Endothelial cell (in vitro differentiated cells): ENCODE results near the gene TSSK6. TPM values are rescaled to one million over a fixed set of nuclear protein-coding genes. Genes with fewer than 3 reads are reported as not detected.
A peak's percentile ranks its signal among the peaks of the same experiment; 100 is the strongest.

Experiments used
- DNase-seq: peaks from one replicate; pipeline ENCODE4 v3.0.0; 2021; ENCODE audit warnings: low spot score
- H3K27ac Mint-ChIP-seq: one replicate; pipeline ENCODE4 v1.8.0; 2021; ENCODE audit warnings: mixed read lengths, inconsistent platforms; ENCODE audit not compliant: unreplicated experiment
- H3K27me3 Mint-ChIP-seq: one replicate; pipeline ENCODE4 v1.8.0; 2021; ENCODE audit warnings: mild to moderate bottlenecking, moderate library complexity, mixed read lengths, inconsistent platforms; ENCODE audit not compliant: unreplicated experiment
- H3K36me3 Mint-ChIP-seq: one replicate; pipeline ENCODE4 v1.8.0; 2021; ENCODE audit warnings: mild to moderate bottlenecking, low read depth, mixed read lengths, inconsistent platforms; ENCODE audit not compliant: unreplicated experiment
- H3K4me1 Mint-ChIP-seq: one replicate; pipeline ENCODE4 v1.8.0; 2021; ENCODE audit warnings: mild to moderate bottlenecking, mixed read lengths, inconsistent platforms; ENCODE audit not compliant: unreplicated experiment
- H3K4me3 Mint-ChIP-seq: one replicate; pipeline ENCODE4 v1.8.0; 2021; ENCODE audit warnings: mild to moderate bottlenecking, mixed read lengths, inconsistent platforms; ENCODE audit not compliant: unreplicated experiment
- H3K9me3 Mint-ChIP-seq: one replicate; pipeline ENCODE4 v1.8.0; 2021; ENCODE audit warnings: mixed read lengths, inconsistent platforms; ENCODE audit not compliant: unreplicated experiment
- total RNA-seq: library from RNA; stranded (reverse); fragmentation: NEBNext Ultra II Directional; extraction: Animal tissue kit (Norgen Biotek cat#: 25700); gene quantifications from one replicate; pipeline ENCODE4 v1.2.1, GENCODE V29; 2021; ENCODE audit not compliant: unreplicated experiment
- TF ChIP-seq, protein P1 (sequence below): fragments of 200-600 bp; sonication (generic); IDR thresholded peaks from one replicate; pipeline ENCODE4 v1.5.0; 2021; ENCODE audit warnings: antibody characterized with exemption; ENCODE audit not compliant: unreplicated experiment

Gene TSSK6
- total RNA-seq, 1 donor from 2014 or later, result 2.7 TPM

DNA sequence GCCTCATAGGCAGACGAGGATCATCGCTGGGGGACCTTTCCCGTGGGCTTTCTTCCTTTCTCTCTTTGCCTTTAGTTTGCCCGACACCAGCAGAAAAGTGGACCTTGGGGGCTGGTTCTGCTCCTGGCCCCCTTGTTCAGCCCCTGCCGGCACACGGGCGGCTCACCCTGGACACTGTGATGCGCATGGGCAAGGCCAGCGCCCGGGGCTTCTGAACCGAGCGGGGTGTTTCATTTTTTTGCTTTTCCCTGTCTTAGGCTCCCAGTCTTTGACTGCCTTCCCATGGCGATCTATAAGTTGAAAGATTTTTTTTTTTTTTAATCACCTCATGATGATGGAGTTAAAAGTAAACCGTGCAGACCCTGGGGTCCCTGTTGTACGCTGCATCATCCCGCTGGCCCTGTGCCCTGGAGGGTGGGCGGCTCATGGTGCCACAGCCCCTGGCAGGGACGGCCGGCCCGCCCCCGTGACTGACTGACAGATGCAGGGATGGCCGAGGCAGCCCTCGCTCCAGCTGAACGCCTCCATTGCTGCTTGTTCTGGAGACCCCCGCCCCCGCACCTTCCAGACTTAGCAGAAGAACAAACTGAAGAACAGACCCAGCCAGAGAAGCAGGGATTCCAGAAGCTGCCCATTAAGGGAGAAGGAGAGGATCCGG is 9.6 kb downstream of the TSSK6 start:
- H3K4me1 Mint-ChIP-seq, result no peaks in the 10 kb centered on the region
- no peak overlapping the region for H3K27ac Mint-ChIP-seq
- peaks cover 17% of the 10 kb centered on the region for H3K27me3 Mint-ChIP-seq
- peaks cover 37% of the 10 kb centered on the region for H3K36me3 Mint-ChIP-seq
- no peak overlapping the region for H3K4me3 Mint-ChIP-seq
- DNase-seq, result no peak
- TF ChIP-seq, protein P1, sequence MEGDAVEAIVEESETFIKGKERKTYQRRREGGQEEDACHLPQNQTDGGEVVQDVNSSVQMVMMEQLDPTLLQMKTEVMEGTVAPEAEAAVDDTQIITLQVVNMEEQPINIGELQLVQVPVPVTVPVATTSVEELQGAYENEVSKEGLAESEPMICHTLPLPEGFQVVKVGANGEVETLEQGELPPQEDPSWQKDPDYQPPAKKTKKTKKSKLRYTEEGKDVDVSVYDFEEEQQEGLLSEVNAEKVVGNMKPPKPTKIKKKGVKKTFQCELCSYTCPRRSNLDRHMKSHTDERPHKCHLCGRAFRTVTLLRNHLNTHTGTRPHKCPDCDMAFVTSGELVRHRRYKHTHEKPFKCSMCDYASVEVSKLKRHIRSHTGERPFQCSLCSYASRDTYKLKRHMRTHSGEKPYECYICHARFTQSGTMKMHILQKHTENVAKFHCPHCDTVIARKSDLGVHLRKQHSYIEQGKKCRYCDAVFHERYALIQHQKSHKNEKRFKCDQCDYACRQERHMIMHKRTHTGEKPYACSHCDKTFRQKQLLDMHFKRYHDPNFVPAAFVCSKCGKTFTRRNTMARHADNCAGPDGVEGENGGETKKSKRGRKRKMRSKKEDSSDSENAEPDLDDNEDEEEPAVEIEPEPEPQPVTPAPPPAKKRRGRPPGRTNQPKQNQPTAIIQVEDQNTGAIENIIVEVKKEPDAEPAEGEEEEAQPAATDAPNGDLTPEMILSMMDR, result no peak
- H3K9me3 Mint-ChIP-seq, result no peaks in the 10 kb centered on the region

DNA sequence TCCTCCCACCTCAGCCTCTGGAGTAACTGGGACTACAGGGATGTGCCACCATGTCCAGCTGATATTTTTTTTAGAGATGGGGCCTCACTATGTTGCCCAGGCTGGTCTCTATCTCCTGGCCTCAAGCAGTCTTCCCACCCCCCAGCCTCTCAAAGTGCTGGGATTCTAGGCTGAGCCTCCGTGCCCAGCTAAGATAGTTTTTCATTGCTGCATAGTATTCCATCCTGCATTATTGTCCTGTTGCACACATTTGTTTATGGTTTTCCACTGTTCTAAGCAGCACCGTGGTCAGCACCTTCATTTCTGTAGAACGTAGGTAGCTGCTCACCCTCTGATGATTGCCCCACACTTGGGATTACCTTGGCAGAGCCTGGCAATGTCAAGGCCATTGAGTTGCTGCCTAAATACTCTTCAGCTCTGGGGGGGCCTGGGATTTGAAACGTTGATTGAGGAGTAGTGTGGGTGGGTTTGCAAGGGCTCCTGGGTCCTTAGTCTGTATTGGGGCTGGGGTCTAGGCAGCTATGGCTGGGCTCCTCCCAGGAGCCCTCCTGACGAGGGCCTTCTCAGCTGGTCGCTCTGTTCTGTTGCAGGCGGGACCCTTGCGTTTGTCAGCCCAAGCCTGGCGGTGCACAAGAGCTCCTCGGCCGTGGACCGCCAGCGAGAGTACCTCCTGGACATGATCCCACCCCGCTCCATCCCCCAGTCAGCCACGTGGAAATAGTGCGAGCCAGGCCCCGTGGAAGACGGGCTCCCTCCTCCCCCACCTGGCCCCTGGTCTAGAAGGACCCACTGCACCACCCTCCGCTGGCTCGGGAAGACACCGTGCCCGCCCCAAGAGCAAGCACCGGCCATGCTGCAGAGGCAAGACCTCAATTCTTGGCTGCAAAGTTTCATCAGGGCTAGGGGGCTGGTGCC is 10.3 kb downstream of the TSSK6 start:
- Mint-ChIP-seq H3K9me3 (no peaks in the 10 kb centered on the region), H3K27me3 (peaks cover 18% of the 10 kb centered on the region), H3K36me3 (peaks cover 37% of the 10 kb centered on the region), H3K4me3 (peak overlapping the region; percentile 15), H3K27ac (no peak overlapping the region), H3K4me1 (no peaks in the 10 kb centered on the region)
- no peak for DNase-seq
- TF ChIP-seq, protein P1, result no peak

DNA sequence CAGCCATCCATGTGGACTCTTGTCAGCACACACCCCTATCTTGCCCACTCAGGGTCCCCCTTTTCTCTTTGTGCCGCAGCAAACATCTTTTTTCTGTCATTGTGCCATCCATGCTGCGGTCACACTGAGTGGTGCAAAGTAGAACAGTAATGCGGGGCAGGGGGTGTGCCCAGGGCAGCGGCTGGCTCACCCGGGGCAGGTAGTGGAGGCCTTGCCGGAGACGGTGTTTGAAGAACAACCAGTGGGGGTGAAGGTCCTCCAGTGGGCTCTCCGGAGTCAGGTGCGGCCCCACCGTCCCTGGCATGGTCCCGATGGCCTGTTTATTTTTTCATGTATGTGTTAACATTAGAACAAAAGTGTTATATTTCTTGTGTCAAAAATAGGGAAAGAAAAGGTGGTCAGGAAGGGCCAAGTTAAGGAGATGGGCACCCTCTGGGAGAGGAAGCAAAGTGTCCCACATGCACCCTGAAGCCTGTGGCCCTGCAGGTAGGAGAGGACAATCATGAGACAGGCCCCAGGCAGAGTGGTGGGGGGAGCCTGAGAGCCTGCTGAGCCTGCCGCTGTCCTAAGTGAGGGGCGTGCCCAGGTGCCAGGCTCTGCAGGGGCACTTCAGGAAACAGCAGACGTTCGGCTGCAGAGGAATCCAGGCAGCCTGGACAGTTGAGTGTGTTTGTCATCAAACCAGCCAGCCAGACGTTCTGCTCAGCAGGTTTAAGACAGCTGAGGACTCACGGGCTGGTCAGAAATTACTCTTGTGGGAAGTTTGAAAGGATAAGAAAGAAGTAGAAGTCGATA is 12.3 kb downstream of the TSSK6 start:
- no peak for DNase-seq
- H3K4me3 Mint-ChIP-seq, result no peak overlapping the region
- TF ChIP-seq, protein P1, result no peak
- no peaks in the 10 kb centered on the region for H3K4me1 Mint-ChIP-seq
- peak overlapping the region; percentile 44 for H3K27ac Mint-ChIP-seq
- peaks cover 20% of the 10 kb centered on the region for H3K27me3 Mint-ChIP-seq
- no peaks in the 10 kb centered on the region for H3K9me3 Mint-ChIP-seq
- H3K36me3 Mint-ChIP-seq, result peaks cover 37% of the 10 kb centered on the region

GRCh38 chr19:19502281-19502680 is 13.1 kb downstream of the TSSK6 start:
- Mint-ChIP-seq H3K36me3 (peaks cover 36% of the 10 kb centered on the region), H3K9me3 (no peaks in the 10 kb centered on the region), H3K27me3 (peaks cover 23% of the 10 kb centered on the region), H3K4me3 (no peak overlapping the region), H3K4me1 (no peaks in the 10 kb centered on the region), H3K27ac (no peak overlapping the region)
- TF ChIP-seq, protein P1, result no peak
- DNase-seq, result no peak
